Calu3 (cell line): ENCODE data around the gene TSSK2. TPM values are rescaled to one million over a fixed set of nuclear protein-coding genes. Genes with fewer than 3 reads are reported as not detected.

Experiments used
- BruUV-seq: library from RNA; stranded (reverse); fragments of 400-500 nt; replicated peaks from 2 replicates; lab custom pipeline; 2021; lab: Mats Ljungman, UMichigan
- CTCF ChIA-PET: fragments of 300-600 bp; sonication (Branson Sonifier 250); formaldehyde crosslinking; loops from one replicate; lab custom pipeline; 2022; ENCODE audit warnings: antibody characterized with exemption; lab: Charles Lee
- DNase-seq: peaks from one replicate; pipeline ENCODE4 v3.0.0; 2022
- H3K27ac Mint-ChIP-seq: one replicate; pipeline ENCODE4 v1.8.0; 2022; ENCODE audit warnings: mixed read lengths; ENCODE audit not compliant: unreplicated experiment
- H3K27me3 Mint-ChIP-seq: one replicate; pipeline ENCODE4 v1.8.0; 2022; ENCODE audit warnings: mixed read lengths; ENCODE audit not compliant: unreplicated experiment
- H3K36me3 Mint-ChIP-seq: one replicate; pipeline ENCODE4 v1.8.0; 2022; ENCODE audit warnings: mild to moderate bottlenecking, moderate library complexity, mixed read lengths; ENCODE audit not compliant: insufficient read depth, unreplicated experiment
- H3K4me1 Mint-ChIP-seq: one replicate; pipeline ENCODE4 v1.8.0; 2022; ENCODE audit warnings: mild to moderate bottlenecking, low read depth, mixed read lengths; ENCODE audit not compliant: unreplicated experiment
- H3K4me3 Mint-ChIP-seq: one replicate; pipeline ENCODE4 v1.8.0; 2022; ENCODE audit warnings: mild to moderate bottlenecking, low read depth, moderate library complexity, mixed read lengths; ENCODE audit not compliant: unreplicated experiment
- H3K9me3 Mint-ChIP-seq: one replicate; pipeline ENCODE4 v1.8.0; 2022; ENCODE audit warnings: low read depth, mixed read lengths; ENCODE audit not compliant: unreplicated experiment
- CTCF ChIP-seq: fragments of 200-600 bp; IDR thresholded peaks from one replicate; pipeline ENCODE4 v1.8.0; 2022; ENCODE audit warnings: antibody characterized with exemption; ENCODE audit not compliant: unreplicated experiment
- intact Hi-C: fragments of 100-400 bp; cut with micrococcal nuclease; formaldehyde crosslinking; loops from one replicate; pipeline ENCODE4 v1.10.0; 2022; ENCODE audit not compliant: unreplicated experiment
- total RNA-seq: library from RNA; stranded (reverse); gene quantifications from 2 replicates; pipeline ENCODE4 v1.2.3, GENCODE V29; 2022

Gene TSSK2
- total RNA-seq, 1 experiment from 2014 or later: not detected

- H3K4me1 Mint-ChIP-seq: peaks cover 35% of the 10 kb centered on the region
- DNase-seq: no peak
- H3K9me3 Mint-ChIP-seq: no peaks in the 10 kb centered on the region
- TF ChIP-seq CTCF: no peak
- H3K36me3 Mint-ChIP-seq: no peaks in the 10 kb centered on the region
- no peak overlapping the region for H3K4me3 Mint-ChIP-seq
- no peaks in the 10 kb centered on the region for H3K27me3 Mint-ChIP-seq
- H3K27ac Mint-ChIP-seq: no peak overlapping the region
- BruUV-seq: no TSS peak
- CTCF ChIA-PET: interaction anchor here (1.0 kb wide), 1 partner anchor 22 kb away, joined by 3 read pairs; no protein-coding TSS in a partner anchor
- intact Hi-C loops: no loop called here
These were observed 20.0 kb upstream of the TSSK2 start for GRCh38 chr22:19111140-19111539.

GRCh38 chr22:19111584-19111983 is 19.5 kb upstream of the TSSK2 start:
- H3K27ac Mint-ChIP-seq: no peak overlapping the region
- TF ChIP-seq CTCF: no peak
- no peak overlapping the region for H3K4me3 Mint-ChIP-seq
- no peaks in the 10 kb centered on the region for H3K36me3 Mint-ChIP-seq
- intact Hi-C loops: no loop called here
- DNase-seq: no peak
- H3K9me3 Mint-ChIP-seq: no peaks in the 10 kb centered on the region
- no TSS peak for BruUV-seq
- CTCF ChIA-PET: interaction anchor here (1.0 kb wide), 1 partner anchor 22 kb away, joined by 3 read pairs; no protein-coding TSS in a partner anchor
- H3K27me3 Mint-ChIP-seq: no peaks in the 10 kb centered on the region
- peaks cover 35% of the 10 kb centered on the region for H3K4me1 Mint-ChIP-seq

GRCh38 chr22:19113429-19113828 is 17.7 kb upstream of the TSSK2 start:
- TF ChIP-seq CTCF: no peak
- intact Hi-C loops: no loop called here
- H3K4me3 Mint-ChIP-seq: no peak overlapping the region
- no peak overlapping the region for H3K27ac Mint-ChIP-seq
- H3K4me1 Mint-ChIP-seq: peaks cover 26% of the 10 kb centered on the region
- no TSS peak for BruUV-seq
- H3K36me3 Mint-ChIP-seq: no peaks in the 10 kb centered on the region
- CTCF ChIA-PET: no interaction called here
- DNase-seq: no peak
- no peaks in the 10 kb centered on the region for H3K27me3 Mint-ChIP-seq
- no peaks in the 10 kb centered on the region for H3K9me3 Mint-ChIP-seq

GRCh38 chr22:19114984-19115552 is 16.0 kb upstream of the TSSK2 start:
- Mint-ChIP-seq H3K9me3 (no peaks in the 10 kb centered on the region), H3K27me3 (no peaks in the 10 kb centered on the region), H3K4me1 (peaks cover 19% of the 10 kb centered on the region), H3K27ac (no peak overlapping the region), H3K4me3 (no peak overlapping the region), H3K36me3 (peaks cover under 1% of the 10 kb centered on the region)
- CTCF ChIA-PET: interaction anchor here (0.9 to 1.2 kb wide), 2 partner anchors 8 to 29 kb away, joined by 3 read pairs; partner anchors contain the start of gene ESS2
- intact Hi-C loops: no loop called here
- TF ChIP-seq CTCF: no peak
- BruUV-seq: no TSS peak
- DNase-seq: no peak
